Suprapubic skin (tissue), 4 donors: ENCODE measurements around the gene PACC1. TPM values are rescaled to one million over a fixed set of nuclear protein-coding genes. Genes with fewer than 3 reads are reported as not detected.

Experiments
- DNase-seq, 2 donors: peaks; one replicate each; pipeline ENCODE4 v3.0.0-alpha.2; 2019; ENCODE audit warnings: low spot score in 2 of 2
- H3K27ac ChIP-seq: fragments of 200-600 bp; sonication (generic); one replicate; pipeline ENCODE4 v1.5.1; 2019
- H3K27me3 ChIP-seq: fragments of 200-600 bp; sonication (generic); one replicate; pipeline ENCODE4 v1.5.1; 2019
- H3K36me3 ChIP-seq: fragments of 200-600 bp; sonication (generic); one replicate; pipeline ENCODE4 v1.5.1; 2019
- H3K4me1 ChIP-seq: fragments of 200-600 bp; sonication (generic); one replicate; pipeline ENCODE4 v1.5.1; 2019
- H3K4me3 ChIP-seq: fragments of 200-600 bp; sonication (generic); one replicate; pipeline ENCODE4 v1.5.1; 2019; ENCODE audit warnings: mild to moderate bottlenecking
- H3K9me3 ChIP-seq: fragments of 200-600 bp; sonication (generic); one replicate; pipeline ENCODE4 v1.5.1; 2019
- CTCF ChIP-seq, 2 donors: fragments of 200-600 bp in 1 of 2; fragments of 450-650 bp in 1 of 2; sonication (generic) in 1 of 2; IDR thresholded peaks; one replicate each; pipeline ENCODE4 v1.5.1; 2016 to 2019; ENCODE audit warnings: antibody characterized with exemption in 2 of 2, mild to moderate bottlenecking in 1 of 2, moderate library complexity in 1 of 2
- EP300 ChIP-seq: sonication (generic); formaldehyde crosslinking; IDR thresholded peaks from one replicate; pipeline ENCODE4 v1.6.1; 2017; ENCODE audit warnings: antibody characterized with exemption
- POLR2A ChIP-seq, 2 donors: fragments of 450-650 bp; IDR thresholded peaks; one replicate each; pipeline ENCODE4 v1.6.1; 2017; ENCODE audit warnings: antibody characterized with exemption in 2 of 2, mild to moderate bottlenecking in 2 of 2, moderate library complexity in 2 of 2
- POLR2AphosphoS5 ChIP-seq, 3 donors: sonication (generic); formaldehyde crosslinking; IDR thresholded peaks; one replicate each; pipeline ENCODE4 v1.6.1; 2017; ENCODE audit warnings: antibody characterized with exemption in 3 of 3
- WGBS: methylation state at CpG from one replicate; pipeline ENCODE4 v1.1.5; 2018; 5-methylcytosine and 5-hydroxymethylcytosine counted together
- total RNA-seq, 4 donors: library from RNA; depleted of rRNA; stranded (reverse); fragments of >200 nt; gene quantifications; one replicate each; pipeline ENCODE4 v1.1.0, GENCODE V29; 2016

The PACC1 gene
- total RNA-seq, 4 donors from 2014 or later = 3.3 to 11.9 (median 4.7) TPM

GRCh38 chr1:212454741-212455140, 40.1 kb upstream of the PACC1 start:
- no peaks in the 10 kb centered on the region for H3K27me3 ChIP-seq
- H3K9me3 ChIP-seq = no peaks in the 10 kb centered on the region
- no peak overlapping the region for H3K27ac ChIP-seq
- H3K4me3 ChIP-seq = no peak overlapping the region
- no peak for TF ChIP-seq POLR2A (IDR thresholded peaks at IDR 0.05)
- no peak for TF ChIP-seq EP300
- no peak for TF ChIP-seq CTCF (IDR thresholded peaks at IDR 0.05)
- TF ChIP-seq POLR2AphosphoS5 (IDR thresholded peaks at IDR 0.05) = no peak
- no peaks in the 10 kb centered on the region for H3K36me3 ChIP-seq
- no peak for DNase-seq
- H3K4me1 ChIP-seq = peaks cover 14% of the 10 kb centered on the region
- 93% methylated on average over 3 of the region's 3 CpGs for WGBS

- no peaks in the 10 kb centered on the region for H3K27me3 ChIP-seq
- WGBS = 70% methylated on average over 7 of the region's 12 CpGs
- H3K4me1 ChIP-seq = peaks cover 14% of the 10 kb centered on the region
- no peaks in the 10 kb centered on the region for H3K36me3 ChIP-seq
- no peak for DNase-seq
- H3K4me3 ChIP-seq = no peak overlapping the region
- TF ChIP-seq POLR2AphosphoS5 (IDR thresholded peaks at IDR 0.05) (no peak), CTCF (IDR thresholded peaks at IDR 0.05) (no peak), POLR2A (IDR thresholded peaks at IDR 0.05) (no peak), EP300 (no peak)
- no peaks in the 10 kb centered on the region for H3K9me3 ChIP-seq
- no peak overlapping the region for H3K27ac ChIP-seq
Measured at GRCh38 chr1:212453156-212453857, 38.6 kb upstream of the PACC1 start.

GRCh38 chr1:212452323-212453155, 37.9 kb upstream of the PACC1 start:
- 53% methylated on average over 15 of the region's 15 CpGs for WGBS
- H3K4me3 ChIP-seq = no peak overlapping the region
- H3K36me3 ChIP-seq = no peaks in the 10 kb centered on the region
- peaks cover 14% of the 10 kb centered on the region for H3K4me1 ChIP-seq
- H3K9me3 ChIP-seq = no peaks in the 10 kb centered on the region
- no peaks in the 10 kb centered on the region for H3K27me3 ChIP-seq
- peak in 1 of 2 donors; percentile 60 for DNase-seq
- H3K27ac ChIP-seq = no peak overlapping the region
- TF ChIP-seq CTCF (IDR thresholded peaks at IDR 0.05) (no peak), EP300 (no peak), POLR2AphosphoS5 (IDR thresholded peaks at IDR 0.05) (no peak), POLR2A (IDR thresholded peaks at IDR 0.05) (no peak)

- H3K36me3 ChIP-seq = peaks cover 4% of the 10 kb centered on the region
- H3K27ac ChIP-seq = no peak overlapping the region
- TF ChIP-seq POLR2A (IDR thresholded peaks at IDR 0.05) (no peak), POLR2AphosphoS5 (IDR thresholded peaks at IDR 0.05) (no peak), EP300 (no peak), CTCF (IDR thresholded peaks at IDR 0.05) (no peak)
- 88% methylated on average over 6 of the region's 6 CpGs for WGBS
- peaks cover 14% of the 10 kb centered on the region for H3K4me1 ChIP-seq
- no peak for DNase-seq
- no peaks in the 10 kb centered on the region for H3K27me3 ChIP-seq
- no peaks in the 10 kb centered on the region for H3K9me3 ChIP-seq
- no peak overlapping the region for H3K4me3 ChIP-seq
Measured at GRCh38 chr1:212451416-212452322, 37.0 kb upstream of the PACC1 start.
